ENCODE measurements around the gene SSX2IP.
"Not testable (repeated sequence)": the region's sequence is repeated elsewhere in the genome, so short reads cannot be mapped to it uniquely, and the experiment has no call there.

Gene SSX2IP

GRCh38 chr1:84690397-84691121, at the start of gene SSX2IP:
SSX2IP (minus strand) TSS chr1:84690461; CDS start chr1:84671219, 19,242 bp downstream.
- DNase-seq: peak; percentile 95

- DNase-seq: no peak
These were observed 48.0 kb upstream of the SSX2IP start for GRCh38 chr1:84738237-84738636.

- DNase-seq: no peak
These were observed 47.3 kb upstream of the SSX2IP start for GRCh38 chr1:84737590-84737989.

GRCh38 chr1:84736944-84737343, 46.7 kb upstream of the SSX2IP start:
- DNase-seq: no peak

GRCh38 chr1:84736445-84736844, 46.2 kb upstream of the SSX2IP start:
- no peak for DNase-seq

- DNase-seq: no peak
These were observed 45.2 kb upstream of the SSX2IP start for GRCh38 chr1:84735483-84735882.

GRCh38 chr1:84732520-84732919, 42.3 kb upstream of the SSX2IP start:
- DNase-seq: no peak

GRCh38 chr1:84731519-84731918, 41.3 kb upstream of the SSX2IP start:
- DNase-seq: no peak

GRCh38 chr1:84727711-84728110, 37.5 kb upstream of the SSX2IP start:
- not testable (repeated sequence) for DNase-seq

- DNase-seq: no peak
These were observed 36.6 kb upstream of the SSX2IP start for GRCh38 chr1:84726593-84727499.

GRCh38 chr1:84724128-84724860, 34.0 kb upstream of the SSX2IP start:
- DNase-seq: no peak

GRCh38 chr1:84722794-84723193, 32.5 kb upstream of the SSX2IP start:
- no peak for DNase-seq

GRCh38 chr1:84721872-84722271, 31.6 kb upstream of the SSX2IP start:
- not testable (repeated sequence) for DNase-seq

- no peak for DNase-seq
These were observed 30.9 kb upstream of the SSX2IP start for GRCh38 chr1:84721152-84721551.

GRCh38 chr1:84720221-84720780, 30.0 kb upstream of the SSX2IP start:
- DNase-seq: no peak

- DNase-seq: no peak
These were observed 29.4 kb upstream of the SSX2IP start for GRCh38 chr1:84719543-84720217.

GRCh38 chr1:84715342-84716019, 25.2 kb upstream of the SSX2IP start:
- DNase-seq: peak; percentile 4

GRCh38 chr1:84712276-84712874, 22.1 kb upstream of the SSX2IP start:
- DNase-seq: no peak

GRCh38 chr1:84711869-84712268, 21.6 kb upstream of the SSX2IP start:
- DNase-seq: no peak

GRCh38 chr1:84711121-84711520, 20.9 kb upstream of the SSX2IP start:
- DNase-seq: no peak

GRCh38 chr1:84709131-84709530, 18.9 kb upstream of the SSX2IP start:
- DNase-seq: no peak
